Measurements from ENCODE around the gene GOT1. TPM values are rescaled to one million over a fixed set of nuclear protein-coding genes. Genes with fewer than 3 reads are reported as not detected.

Gene GOT1
- total RNA-seq, 4 donors from 2014 or later: 91.4 to 215 (median 135) TPM

GRCh38 chr10:99442394-99442793 lies 12.0 kb upstream of the GOT1 start:
- Histone ChIP-seq H3K4me1 (peaks cover 0 to under 1% of the 10 kb centered on the region in 2 donors), H3K27ac (no peak overlapping the region), H3K4me3 (no peak overlapping the region), H3K27me3 (peaks cover 0 to 12% (median 0%) of the 10 kb centered on the region in 3 donors), H3K9me3 (no peaks in the 10 kb centered on the region), H3K36me3 (peaks cover 0 to 4% of the 10 kb centered on the region in 2 donors)
- intact Hi-C loops (cut with DNase I; ENCODE audit: low total_unique reads) (no loop called here), in situ Hi-C loops (cut with MboI; ENCODE audit: low sequenced_read_pairs in 4 of 4) (loop anchor here in 2 of 4 donors (25.0 kb wide), 1 partner anchor 270 kb away; no protein-coding TSS in a partner anchor)
- DNase-seq (no peak), ATAC-seq (no peak)
- TF ChIP-seq CTCF (IDR thresholded peaks at IDR 0.05 in 4 of 5, conservative IDR thresholded peaks at IDR 0.05 in 1 of 5) (no peak), POLR2A (IDR thresholded peaks at IDR 0.05) (no peak)

- H3K4me3 ChIP-seq: no peak overlapping the region
- no peaks in the 10 kb centered on the region for H3K9me3 ChIP-seq
- H3K4me1 ChIP-seq: peaks cover 30 to 34% of the 10 kb centered on the region in 2 donors
- ATAC-seq (no peak), DNase-seq (no peak)
- TF ChIP-seq CTCF (IDR thresholded peaks at IDR 0.05 in 4 of 5, conservative IDR thresholded peaks at IDR 0.05 in 1 of 5): no peak
- no peak for TF ChIP-seq POLR2A (IDR thresholded peaks at IDR 0.05)
- intact Hi-C loops (cut with DNase I; ENCODE audit: low total_unique reads) (loop anchor here (10.0 kb wide), 2 partner anchors 836 to 1124 kb away; no protein-coding TSS in a partner anchor), in situ Hi-C loops (cut with MboI; ENCODE audit: low sequenced_read_pairs in 4 of 4) (loop anchor here in 3 of 4 donors (5.0 to 25.0 kb wide), 4 partner anchors 47 to 296 kb away; partner anchors contain the start of genes COX15 (in 1 of the 3) and CUTC (in 1 of the 3))
- peaks cover 0 to 4% of the 10 kb centered on the region in 2 donors for H3K36me3 ChIP-seq
- H3K27me3 ChIP-seq: no peaks in the 10 kb centered on the region
- H3K27ac ChIP-seq: no peak overlapping the region
These were observed 8.5 kb upstream of the GOT1 start for GRCh38 chr10:99438890-99439289.

GRCh38 chr10:99435986-99436638 lies 5.7 kb upstream of the GOT1 start:
- TF ChIP-seq POLR2A (IDR thresholded peaks at IDR 0.05) (no peak), CTCF (IDR thresholded peaks at IDR 0.05 in 4 of 5, conservative IDR thresholded peaks at IDR 0.05 in 1 of 5) (peak in 4 of 5 experiments; percentile 47 to 57 (median 50))
- H3K9me3 ChIP-seq: no peaks in the 10 kb centered on the region
- H3K4me1 ChIP-seq: peaks cover 54 to 58% of the 10 kb centered on the region in 2 donors
- in situ Hi-C loops (cut with MboI; ENCODE audit: low sequenced_read_pairs in 4 of 4): loop anchor here in 3 of 4 donors (5.0 to 25.0 kb wide), 4 partner anchors 44 to 299 kb away; partner anchors contain the start of genes COX15 (in 1 of the 3) and CUTC (in 1 of the 3)
- H3K27ac ChIP-seq: peak overlapping the region in 3 of 4 donors; percentile 26 to 97 (median 96)
- peaks cover 0 to 4% of the 10 kb centered on the region in 2 donors for H3K36me3 ChIP-seq
- no peaks in the 10 kb centered on the region for H3K27me3 ChIP-seq
- ATAC-seq: peak; percentile 45 to 48
- intact Hi-C loops (cut with DNase I; ENCODE audit: low total_unique reads): loop anchor here (2.0 to 10.0 kb wide), 3 partner anchors 177 to 1121 kb away; no protein-coding TSS in a partner anchor
- no peak overlapping the region for H3K4me3 ChIP-seq
- DNase-seq: no peak

- no peaks in the 10 kb centered on the region for H3K27me3 ChIP-seq
- ATAC-seq (no peak), DNase-seq (no peak)
- H3K9me3 ChIP-seq: no peaks in the 10 kb centered on the region
- no peak overlapping the region for H3K4me3 ChIP-seq
- TF ChIP-seq POLR2A (IDR thresholded peaks at IDR 0.05) (no peak), CTCF (IDR thresholded peaks at IDR 0.05 in 4 of 5, conservative IDR thresholded peaks at IDR 0.05 in 1 of 5) (peak; percentile 11 to 49 (median 27))
- H3K27ac ChIP-seq: peak overlapping the region; percentile 96 to 99 (median 98)
- peaks cover 67 to 72% of the 10 kb centered on the region in 2 donors for H3K4me1 ChIP-seq
- in situ Hi-C loops (cut with MboI; ENCODE audit: low sequenced_read_pairs in 4 of 4): loop anchor here in 3 of 4 donors (5.0 to 25.0 kb wide), 4 partner anchors 181 to 301 kb away; partner anchors contain the start of genes COX15 (in 1 of the 3) and CUTC (in 1 of the 3)
- peaks cover 0 to 4% of the 10 kb centered on the region in 2 donors for H3K36me3 ChIP-seq
- intact Hi-C loops (cut with DNase I; ENCODE audit: low total_unique reads): loop anchor here (1.0 to 10.0 kb wide), 6 partner anchors 41 to 1936 kb away; partner anchors contain the start of genes HIF1AN, MMS19 and UBTD1
These were observed 3.1 kb upstream of the GOT1 start for GRCh38 chr10:99433378-99434020.

All from gastrocnemius medialis (tissue), 4 donors.